ENCODE measurements around the gene YY1.

The YY1 gene

GRCh38 chr14:100288382-100289185 lies 49.6 kb downstream of the YY1 start:
- DNase-seq (ENCODE audit: low read depth), result no peak
- H3K4me3 ChIP-seq (ENCODE audit: low read depth, low read length), result no peak overlapping the region
- TF ChIP-seq MYC (IDR thresholded peaks at IDR 0.05; ENCODE audit: low read depth, low read length), result no peak
- TF ChIP-seq CTCF (IDR thresholded peaks at IDR 0.05; ENCODE audit: low read depth, low read length), result no peak
- TF ChIP-seq MAX (IDR thresholded peaks at IDR 0.05; ENCODE audit: low read depth, low read length), result no peak
- TF ChIP-seq POLR2A (IDR thresholded peaks at IDR 0.05; ENCODE audit: extremely low read depth, insufficient read length), result no peak

- no peak for TF ChIP-seq POLR2A (IDR thresholded peaks at IDR 0.05; ENCODE audit: extremely low read depth, insufficient read length)
- TF ChIP-seq MAX (IDR thresholded peaks at IDR 0.05; ENCODE audit: low read depth, low read length), result no peak
- no peak for TF ChIP-seq MYC (IDR thresholded peaks at IDR 0.05; ENCODE audit: low read depth, low read length)
- TF ChIP-seq CTCF (IDR thresholded peaks at IDR 0.05; ENCODE audit: low read depth, low read length), result no peak
- no peak for DNase-seq (ENCODE audit: low read depth)
- H3K4me3 ChIP-seq (ENCODE audit: low read depth, low read length), result no peak overlapping the region
Observed at GRCh38 chr14:100289916-100290606, 51.1 kb downstream of the YY1 start.

GRCh38 chr14:100290607-100291304 lies 51.8 kb downstream of the YY1 start:
- H3K4me3 ChIP-seq (ENCODE audit: low read depth, low read length), result no peak overlapping the region
- DNase-seq (ENCODE audit: low read depth), result no peak

GRCh38 chr14:100291305-100292075 lies 52.5 kb downstream of the YY1 start:
- no peak overlapping the region for H3K4me3 ChIP-seq (ENCODE audit: low read depth, low read length)
- TF ChIP-seq MAX (IDR thresholded peaks at IDR 0.05; ENCODE audit: low read depth, low read length) (no peak), POLR2A (IDR thresholded peaks at IDR 0.05; ENCODE audit: extremely low read depth, insufficient read length) (no peak)
- DNase-seq (ENCODE audit: low read depth), result no peak

More at GRCh38 chr14:100290607-100291304, 51.8 kb downstream of the YY1 start:
- TF ChIP-seq CTCF (IDR thresholded peaks at IDR 0.05; ENCODE audit: low read depth, low read length), result no peak
- TF ChIP-seq POLR2A (IDR thresholded peaks at IDR 0.05; ENCODE audit: extremely low read depth, insufficient read length), result no peak
- TF ChIP-seq MYC (IDR thresholded peaks at IDR 0.05; ENCODE audit: low read depth, low read length), result no peak
- TF ChIP-seq MAX (IDR thresholded peaks at IDR 0.05; ENCODE audit: low read depth, low read length), result no peak

- TF ChIP-seq POLR2A (IDR thresholded peaks at IDR 0.05; ENCODE audit: extremely low read depth, insufficient read length) (no peak), MAX (IDR thresholded peaks at IDR 0.05; ENCODE audit: low read depth, low read length) (no peak), MYC (IDR thresholded peaks at IDR 0.05; ENCODE audit: low read depth, low read length) (no peak), CTCF (IDR thresholded peaks at IDR 0.05; ENCODE audit: low read depth, low read length) (no peak)
- no peak overlapping the region for H3K4me3 ChIP-seq (ENCODE audit: low read depth, low read length)
Observed at GRCh38 chr14:100292301-100292775, 53.4 kb downstream of the YY1 start.

More at GRCh38 chr14:100292301-100292775, 53.4 kb downstream of the YY1 start:
- DNase-seq (ENCODE audit: low read depth), result no peak
